SK-N-SH (cell line): ENCODE results near the gene EIF2S2.

Experiments
- CTCF ChIP-seq: fragments of 200-600 bp; sonication (generic); IDR thresholded peaks from 2 replicates; pipeline ENCODE4 v1.6.1; 2017; ENCODE audit warnings: antibody characterized with exemption, mild to moderate bottlenecking, moderate library complexity
- EP300 ChIP-seq, 2 experiments: IDR thresholded peaks; 2 replicates each; pipeline versions ENCODE4 v1.4.0 to v1.6.1; 2012; ENCODE audit warnings: borderline replicate concordance in 1 of 2, low read depth in 1 of 2, low read length in 1 of 2
- EZH2phosphoT487 ChIP-seq: fragments of 200-600 bp; sonication (generic); IDR thresholded peaks from 2 replicates; pipeline ENCODE4 v1.6.1; 2017; ENCODE audit warnings: low read depth, mixed run types, mild to moderate bottlenecking, antibody characterized with exemption, moderate library complexity, borderline replicate concordance
- GATA2 ChIP-seq: sonication (generic); formaldehyde crosslinking; IDR thresholded peaks from 2 replicates; pipeline ENCODE4 v1.5.0; 2020; ENCODE audit warnings: mild to moderate bottlenecking, missing genetic modification reagents
- MEF2A ChIP-seq: IDR thresholded peaks from 2 replicates; pipeline ENCODE4 v1.4.0; 2012; ENCODE audit warnings: low read depth, borderline replicate concordance
- RAD21 ChIP-seq: IDR thresholded peaks from 2 replicates; pipeline ENCODE4 v1.6.1; 2012; ENCODE audit warnings: mild to moderate bottlenecking, low read length
- RFX5 ChIP-seq: IDR thresholded peaks from 2 replicates; pipeline ENCODE4 v1.6.1; 2012; ENCODE audit warnings: mild to moderate bottlenecking, improper control_type of control experiment, low read length
- TAF1 ChIP-seq: IDR thresholded peaks from 2 replicates; pipeline ENCODE4 v1.6.1; 2012; ENCODE audit warnings: low read depth, mild to moderate bottlenecking, low read length, moderate library complexity, borderline replicate concordance
- YY1 ChIP-seq: IDR thresholded peaks from 2 replicates; pipeline ENCODE4 v1.4.0; 2012; ENCODE audit warnings: low read depth, mild to moderate bottlenecking

GRCh38 chr20:34096699-34097444, 15.2 kb downstream of the EIF2S2 start:
- TF ChIP-seq TAF1 (no peak), RFX5 (no peak), EZH2phosphoT487 (no peak), GATA2 (CRISPR knock-in tag) (no peak), CTCF (no peak), EP300 (IDR thresholded peaks at IDR 0.05; ENCODE audit: borderline replicate concordance in 1 of 2, low read depth in 1 of 2, low read length in 1 of 2) (no peak), RAD21 (no peak), YY1 (no peak), MEF2A (no peak)
